Ishikawa (cell line): ENCODE measurements around the gene KLF2.

Source experiments
- CEBPB ChIP-seq: IDR thresholded peaks from 2 replicates; pipeline ENCODE4 v1.6.1; 2012
- EP300 ChIP-seq: IDR thresholded peaks from 2 replicates; pipeline ENCODE4 v1.6.1; 2012; ENCODE audit warnings: borderline replicate concordance
- RAD21 ChIP-seq: IDR thresholded peaks from 2 replicates; pipeline ENCODE4 v1.6.1; 2012; ENCODE audit warnings: low read depth
- TAF1 ChIP-seq: IDR thresholded peaks from 2 replicates; pipeline ENCODE4 v1.6.1; 2012; ENCODE audit warnings: low read depth, mild to moderate bottlenecking
- TEAD4 ChIP-seq: IDR thresholded peaks from 2 replicates; pipeline ENCODE4 v1.6.1; 2012
- TF ChIP-seq, protein P1 (sequence below): IDR thresholded peaks from 2 replicates; pipeline ENCODE4 v1.6.1; 2012
- TF ChIP-seq, protein P2 (sequence below): IDR thresholded peaks from 2 replicates; pipeline ENCODE4 v1.6.1; 2012; ENCODE audit warnings: low read depth, mild to moderate bottlenecking

DNA sequence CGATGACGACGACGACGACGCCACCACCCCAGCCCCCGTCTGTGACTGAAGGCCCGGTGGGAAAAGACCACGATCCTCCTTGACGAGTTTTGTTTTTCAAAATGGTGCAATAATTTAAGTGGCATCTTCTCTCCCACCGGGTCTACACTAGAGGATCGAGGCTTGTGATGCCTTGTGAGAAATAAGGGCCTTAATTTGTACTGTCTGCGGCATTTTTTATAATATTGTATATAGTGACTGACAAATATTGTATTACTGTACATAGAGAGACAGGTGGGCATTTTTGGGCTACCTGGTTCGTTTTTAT, 2.5 kb downstream of the KLF2 start:
- TF ChIP-seq, protein P1, sequence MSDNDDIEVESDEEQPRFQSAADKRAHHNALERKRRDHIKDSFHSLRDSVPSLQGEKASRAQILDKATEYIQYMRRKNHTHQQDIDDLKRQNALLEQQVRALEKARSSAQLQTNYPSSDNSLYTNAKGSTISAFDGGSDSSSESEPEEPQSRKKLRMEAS = no peak
- no peak for TF ChIP-seq RAD21
- no peak for TF ChIP-seq TEAD4
- TF ChIP-seq TAF1 = no peak
- TF ChIP-seq, protein P2, sequence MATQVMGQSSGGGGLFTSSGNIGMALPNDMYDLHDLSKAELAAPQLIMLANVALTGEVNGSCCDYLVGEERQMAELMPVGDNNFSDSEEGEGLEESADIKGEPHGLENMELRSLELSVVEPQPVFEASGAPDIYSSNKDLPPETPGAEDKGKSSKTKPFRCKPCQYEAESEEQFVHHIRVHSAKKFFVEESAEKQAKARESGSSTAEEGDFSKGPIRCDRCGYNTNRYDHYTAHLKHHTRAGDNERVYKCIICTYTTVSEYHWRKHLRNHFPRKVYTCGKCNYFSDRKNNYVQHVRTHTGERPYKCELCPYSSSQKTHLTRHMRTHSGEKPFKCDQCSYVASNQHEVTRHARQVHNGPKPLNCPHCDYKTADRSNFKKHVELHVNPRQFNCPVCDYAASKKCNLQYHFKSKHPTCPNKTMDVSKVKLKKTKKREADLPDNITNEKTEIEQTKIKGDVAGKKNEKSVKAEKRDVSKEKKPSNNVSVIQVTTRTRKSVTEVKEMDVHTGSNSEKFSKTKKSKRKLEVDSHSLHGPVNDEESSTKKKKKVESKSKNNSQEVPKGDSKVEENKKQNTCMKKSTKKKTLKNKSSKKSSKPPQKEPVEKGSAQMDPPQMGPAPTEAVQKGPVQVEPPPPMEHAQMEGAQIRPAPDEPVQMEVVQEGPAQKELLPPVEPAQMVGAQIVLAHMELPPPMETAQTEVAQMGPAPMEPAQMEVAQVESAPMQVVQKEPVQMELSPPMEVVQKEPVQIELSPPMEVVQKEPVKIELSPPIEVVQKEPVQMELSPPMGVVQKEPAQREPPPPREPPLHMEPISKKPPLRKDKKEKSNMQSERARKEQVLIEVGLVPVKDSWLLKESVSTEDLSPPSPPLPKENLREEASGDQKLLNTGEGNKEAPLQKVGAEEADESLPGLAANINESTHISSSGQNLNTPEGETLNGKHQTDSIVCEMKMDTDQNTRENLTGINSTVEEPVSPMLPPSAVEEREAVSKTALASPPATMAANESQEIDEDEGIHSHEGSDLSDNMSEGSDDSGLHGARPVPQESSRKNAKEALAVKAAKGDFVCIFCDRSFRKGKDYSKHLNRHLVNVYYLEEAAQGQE = no peak
- no peak for TF ChIP-seq EP300
- TF ChIP-seq CEBPB = no peak
